ENCODE measurements around the gene TLX1. TPM values are rescaled to one million over a fixed set of nuclear protein-coding genes. Genes with fewer than 3 reads are reported as not detected.
A peak's percentile ranks its signal among the peaks of the same experiment; 100 is the strongest.

TLX1 gene
- total RNA-seq, 1 donor from 2014 or later, result 0.33 TPM

DNA sequence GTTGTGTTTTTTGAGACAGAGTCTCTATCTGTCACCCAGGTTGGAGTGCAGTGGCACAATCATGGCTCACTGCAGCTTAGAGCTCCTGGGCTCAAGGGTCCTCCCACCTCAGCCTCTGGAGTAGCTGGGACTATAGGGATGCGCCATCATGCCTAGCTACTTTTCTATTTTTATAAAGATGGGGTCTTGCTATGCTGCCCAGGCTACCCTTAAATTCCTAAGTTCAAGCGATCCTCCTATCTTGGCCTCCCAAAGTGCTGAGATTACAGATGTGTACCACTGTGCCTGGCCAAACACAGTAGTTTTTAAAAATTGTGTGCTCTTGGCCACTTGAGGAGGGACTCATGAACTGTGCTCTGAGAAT is 10.6 kb upstream of the TLX1 start:
- no peak for DNase-seq (ENCODE audit: low read depth, low spot score)
- Mint-ChIP-seq H3K36me3 (ENCODE audit: low read depth) (peaks cover 2% of the 10 kb centered on the region), H3K9me3 (no peaks in the 10 kb centered on the region), H3K27me3 (ENCODE audit: low read depth) (peaks cover 99% of the 10 kb centered on the region), H3K27ac (ENCODE audit: unreplicated experiment) (no peak overlapping the region), H3K4me3 (no peak overlapping the region), H3K4me1 (peaks cover 25% of the 10 kb centered on the region)
- no peak for TF ChIP-seq CTCF (conservative IDR thresholded peaks at IDR 0.05)

DNA sequence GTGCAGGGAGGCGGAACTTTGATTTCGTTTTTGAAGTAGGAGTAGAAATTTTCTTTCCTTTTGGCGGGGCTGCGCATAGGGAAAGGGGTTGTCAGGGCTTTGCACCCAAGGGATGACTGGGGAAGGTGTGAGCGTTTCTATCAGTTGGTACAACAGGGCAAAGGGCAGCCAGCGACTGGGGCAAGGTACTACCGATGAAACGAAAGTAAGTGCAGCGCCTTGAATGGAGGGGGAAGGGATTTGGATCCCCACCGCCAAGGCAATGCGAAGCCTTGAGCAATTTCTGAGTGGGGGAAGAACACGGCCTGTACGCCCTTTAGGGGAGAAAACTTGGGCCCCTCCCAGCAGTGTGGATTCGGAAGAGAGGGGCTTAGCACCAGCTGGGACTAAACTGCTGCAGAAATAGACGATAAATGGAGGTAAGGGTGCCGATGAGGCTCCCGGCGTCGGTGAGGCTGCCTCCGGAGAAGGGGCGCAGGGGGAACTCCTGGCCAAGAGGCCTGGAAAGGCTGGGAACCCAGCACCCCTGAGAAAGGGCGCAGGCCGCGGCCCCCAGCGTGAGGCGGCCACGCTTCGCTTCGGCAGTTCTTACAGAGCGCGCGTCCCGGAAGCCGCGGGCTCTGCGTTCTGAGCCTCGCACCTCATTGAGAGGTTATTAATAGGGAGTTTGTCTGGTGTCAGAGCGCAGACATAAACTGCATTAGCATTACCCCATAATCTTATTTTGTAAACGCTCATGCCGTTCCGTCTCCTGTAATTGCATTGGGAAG is 10.0 kb upstream of the TLX1 start:
- H3K36me3 Mint-ChIP-seq (ENCODE audit: low read depth), result peaks cover 2% of the 10 kb centered on the region
- H3K27me3 Mint-ChIP-seq (ENCODE audit: low read depth), result peaks cover 100% of the 10 kb centered on the region
- DNase-seq (ENCODE audit: low read depth, low spot score), result no peak
- peaks cover 25% of the 10 kb centered on the region for H3K4me1 Mint-ChIP-seq
- TF ChIP-seq CTCF (conservative IDR thresholded peaks at IDR 0.05), result no peak
- H3K27ac Mint-ChIP-seq (ENCODE audit: unreplicated experiment), result no peak overlapping the region
- no peak overlapping the region for H3K4me3 Mint-ChIP-seq
- H3K9me3 Mint-ChIP-seq, result no peaks in the 10 kb centered on the region

- Mint-ChIP-seq H3K4me1 (peaks cover 25% of the 10 kb centered on the region), H3K27me3 (ENCODE audit: low read depth) (peaks cover 100% of the 10 kb centered on the region), H3K9me3 (no peaks in the 10 kb centered on the region), H3K36me3 (ENCODE audit: low read depth) (peaks cover 2% of the 10 kb centered on the region), H3K27ac (ENCODE audit: unreplicated experiment) (no peak overlapping the region), H3K4me3 (no peak overlapping the region)
- DNase-seq (ENCODE audit: low read depth, low spot score), result no peak
- TF ChIP-seq CTCF (conservative IDR thresholded peaks at IDR 0.05), result no peak
Measured at GRCh38 chr10:101121654-101122031, 9.5 kb upstream of the TLX1 start.

DNA sequence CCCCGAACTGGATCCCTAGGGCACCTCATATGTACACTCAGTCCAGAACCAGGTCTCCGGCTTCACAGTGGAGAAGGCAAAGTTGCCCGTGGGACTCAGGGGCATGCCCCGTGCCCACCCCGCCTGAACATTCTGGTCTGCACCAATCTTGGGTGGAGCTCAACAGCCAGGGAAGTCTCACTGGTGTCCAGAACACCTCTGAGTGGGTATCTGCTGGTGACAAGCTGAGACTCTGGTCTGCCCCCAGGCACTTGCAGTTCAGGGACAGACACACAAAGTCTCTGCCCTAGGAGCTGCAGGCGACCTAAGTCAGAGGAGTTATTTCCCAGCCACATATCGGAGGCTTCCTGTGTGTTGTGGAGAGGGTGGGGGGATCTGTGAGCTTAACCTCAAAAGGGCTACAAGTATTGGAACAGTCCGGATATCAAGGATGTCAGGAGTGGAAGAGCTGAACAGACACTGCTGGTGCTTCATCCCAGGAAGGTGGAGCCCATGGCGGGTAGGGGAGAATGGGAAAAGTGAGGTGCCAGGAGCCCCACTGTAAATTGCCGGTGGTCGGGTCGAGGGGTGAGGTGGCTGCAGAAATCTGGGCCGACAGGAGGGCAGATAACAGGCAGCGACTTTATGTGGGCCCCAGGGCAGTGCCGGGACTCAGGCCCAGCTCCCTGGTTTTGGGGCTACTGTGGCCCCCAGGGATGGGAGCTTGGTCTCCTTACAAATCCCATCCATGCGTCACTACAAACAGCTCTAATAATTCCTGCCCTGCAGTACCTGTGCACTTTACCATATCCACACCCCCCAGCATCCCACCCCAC is 8.6 kb upstream of the TLX1 start:
- no peak for TF ChIP-seq CTCF (conservative IDR thresholded peaks at IDR 0.05)
- Mint-ChIP-seq H3K4me3 (peak overlapping the region; percentile 52), H3K9me3 (no peaks in the 10 kb centered on the region), H3K27ac (ENCODE audit: unreplicated experiment) (no peak overlapping the region), H3K4me1 (peaks cover 25% of the 10 kb centered on the region), H3K27me3 (ENCODE audit: low read depth) (peaks cover 100% of the 10 kb centered on the region), H3K36me3 (ENCODE audit: low read depth) (peaks cover 2% of the 10 kb centered on the region)
- DNase-seq (ENCODE audit: low read depth, low spot score), result no peak

- Mint-ChIP-seq H3K27me3 (ENCODE audit: low read depth) (peaks cover 100% of the 10 kb centered on the region), H3K36me3 (ENCODE audit: low read depth) (peaks cover 2% of the 10 kb centered on the region), H3K4me3 (no peak overlapping the region), H3K27ac (ENCODE audit: unreplicated experiment) (no peak overlapping the region), H3K9me3 (no peaks in the 10 kb centered on the region), H3K4me1 (peaks cover 25% of the 10 kb centered on the region)
- no peak for DNase-seq (ENCODE audit: low read depth, low spot score)
- TF ChIP-seq CTCF (conservative IDR thresholded peaks at IDR 0.05), result no peak
Measured at GRCh38 chr10:101123085-101123814, 7.8 kb upstream of the TLX1 start.
